Stimulated activated CD8-positive, alpha-beta memory T cell treated with anti-CD3 and anti-CD28 coated beads, Interleukin-12 subunit alpha, Interleukin-12 subunit beta, amount 100 ng/mL, for 1 hour (primary cell): ENCODE data around the gene NDC80.

ENCODE experiments used
- DNase-seq: peaks from one replicate; pipeline ENCODE4 v3.0.0-alpha.2; 2020; ENCODE audit warnings: low read depth

NDC80 gene

GRCh38 chr18:2559249-2559648 is 12.1 kb upstream of the NDC80 start:
- no peak for DNase-seq

- DNase-seq, result no peak
Measured at GRCh38 chr18:2564373-2564772, 7.0 kb upstream of the NDC80 start.

GRCh38 chr18:2568129-2568528 is 3.2 kb upstream of the NDC80 start:
- no peak for DNase-seq

- no peak for DNase-seq
Measured at GRCh38 chr18:2568605-2569004, 2.8 kb upstream of the NDC80 start.

DNA sequence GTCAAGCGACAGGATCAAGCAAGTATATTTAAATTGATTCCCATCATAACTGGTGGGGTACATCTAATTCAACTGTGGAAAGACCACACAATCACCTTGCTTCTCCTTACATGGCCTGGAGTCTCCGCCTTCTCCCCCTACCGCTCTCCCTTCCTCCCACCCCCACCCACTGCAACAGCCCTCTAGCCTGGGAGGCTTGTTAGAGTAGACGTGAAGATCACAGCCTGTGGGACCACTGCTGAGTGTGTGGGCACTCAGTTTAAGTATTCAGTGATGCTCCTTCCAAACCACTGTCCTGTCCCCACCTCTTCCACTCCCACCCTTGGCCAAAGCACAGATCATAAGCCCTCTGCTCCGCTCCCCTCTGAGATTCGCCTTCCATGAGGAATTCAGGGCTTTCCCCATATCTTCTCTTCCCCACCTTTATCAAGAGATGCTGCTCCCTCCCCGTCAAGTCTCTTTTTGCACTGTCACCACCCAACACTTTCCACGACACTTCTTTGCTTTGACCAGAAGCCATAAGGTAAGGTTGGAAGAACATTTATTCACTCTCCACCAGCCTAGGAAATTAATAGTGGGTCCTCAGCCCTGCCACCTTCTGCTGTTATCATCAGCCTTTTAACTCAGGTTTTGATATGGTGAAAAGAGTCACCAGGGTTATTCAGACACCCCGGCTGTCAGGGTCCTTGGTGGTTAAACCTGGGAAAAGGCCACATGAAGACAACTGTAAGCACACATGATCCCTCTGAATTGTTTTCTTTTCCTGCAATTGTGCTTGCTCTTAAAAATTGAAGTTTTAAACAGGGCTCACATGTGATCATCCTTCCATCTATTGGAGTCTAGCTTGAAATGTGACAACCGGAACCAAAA is 1.8 kb upstream of the NDC80 start:
- DNase-seq, result no peak

DNA sequence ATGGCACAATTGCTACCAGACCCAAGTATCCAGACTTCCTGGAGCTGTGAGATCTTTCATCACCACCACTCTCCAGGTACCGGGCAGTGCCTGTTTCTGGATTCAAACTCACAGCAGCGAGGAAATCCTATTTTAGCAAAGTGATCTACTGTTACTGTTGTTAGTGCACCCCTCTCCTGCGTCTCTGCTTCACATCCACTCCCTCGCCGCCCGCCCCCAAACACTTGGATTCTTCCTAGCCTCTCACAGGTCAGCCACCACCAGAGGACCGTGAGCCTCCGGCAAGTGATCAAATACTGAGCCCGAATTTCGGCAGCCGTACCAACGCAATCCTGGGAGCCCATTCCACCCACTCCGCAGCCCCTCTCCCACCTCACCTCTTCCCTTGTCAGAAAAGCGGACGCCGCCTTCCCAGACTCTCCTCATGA is 571 bp upstream of the NDC80 start:
- peak; percentile 37 for DNase-seq

DNA sequence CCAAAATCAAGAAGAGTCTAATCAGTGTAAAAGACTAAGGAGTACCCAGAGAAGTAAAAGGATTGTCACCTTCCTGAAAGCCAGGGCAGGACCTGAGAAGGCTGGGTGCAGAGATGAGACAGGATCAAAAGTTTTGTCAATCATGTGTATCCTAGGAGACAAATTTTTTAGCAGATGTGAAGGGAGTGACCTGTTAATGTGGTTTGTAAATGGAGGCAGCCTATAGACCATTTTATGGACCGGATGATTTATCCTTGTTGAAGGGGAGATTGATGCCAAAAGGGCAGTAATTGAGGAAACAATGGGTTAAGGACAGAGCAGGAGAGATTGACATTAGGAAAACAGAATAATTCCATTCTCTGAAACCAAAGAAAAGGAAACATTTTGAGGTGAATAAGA is 813 bp downstream of the NDC80 start:
- no peak for DNase-seq

DNA sequence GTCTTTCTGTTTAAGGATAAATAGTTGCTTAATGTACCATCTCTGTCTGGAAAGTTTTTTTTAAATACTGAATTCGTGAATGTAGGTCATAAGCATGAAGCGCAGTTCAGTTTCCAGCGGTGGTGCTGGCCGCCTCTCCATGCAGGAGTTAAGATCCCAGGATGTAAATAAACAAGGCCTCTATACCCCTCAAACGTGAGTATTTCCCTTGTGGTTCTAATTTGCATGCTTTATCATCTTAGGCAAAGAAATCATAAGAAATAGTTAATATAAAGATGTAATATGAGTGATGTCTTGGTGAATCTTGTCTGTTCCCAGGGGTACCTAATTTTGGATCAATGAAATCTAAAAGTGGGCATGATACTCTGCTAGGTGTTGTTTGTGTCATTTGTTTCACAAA is 1.5 kb downstream of the NDC80 start:
- DNase-seq, result no peak

DNA sequence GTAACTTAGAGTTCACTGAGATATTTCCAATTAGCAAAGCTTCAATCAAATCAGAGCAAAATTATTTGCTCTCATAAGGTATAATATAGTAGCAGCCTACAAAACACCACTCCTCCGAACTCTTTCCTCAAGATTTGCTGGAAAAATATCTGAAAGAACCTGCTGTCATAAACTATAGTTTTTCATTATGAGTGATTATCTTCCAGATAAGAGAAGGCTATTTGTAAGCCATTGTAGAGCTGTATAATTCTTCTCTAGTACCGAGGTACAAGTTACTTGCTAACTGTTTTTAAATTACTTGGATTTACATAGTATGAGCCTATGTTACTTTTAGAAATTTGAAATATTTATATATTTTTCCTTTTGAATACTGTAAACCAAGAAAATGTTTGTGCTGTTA is 2.1 kb downstream of the NDC80 start:
- DNase-seq, result no peak

GRCh38 chr18:2587788-2588187 is 16.4 kb downstream of the NDC80 start:
- no peak for DNase-seq

DNA sequence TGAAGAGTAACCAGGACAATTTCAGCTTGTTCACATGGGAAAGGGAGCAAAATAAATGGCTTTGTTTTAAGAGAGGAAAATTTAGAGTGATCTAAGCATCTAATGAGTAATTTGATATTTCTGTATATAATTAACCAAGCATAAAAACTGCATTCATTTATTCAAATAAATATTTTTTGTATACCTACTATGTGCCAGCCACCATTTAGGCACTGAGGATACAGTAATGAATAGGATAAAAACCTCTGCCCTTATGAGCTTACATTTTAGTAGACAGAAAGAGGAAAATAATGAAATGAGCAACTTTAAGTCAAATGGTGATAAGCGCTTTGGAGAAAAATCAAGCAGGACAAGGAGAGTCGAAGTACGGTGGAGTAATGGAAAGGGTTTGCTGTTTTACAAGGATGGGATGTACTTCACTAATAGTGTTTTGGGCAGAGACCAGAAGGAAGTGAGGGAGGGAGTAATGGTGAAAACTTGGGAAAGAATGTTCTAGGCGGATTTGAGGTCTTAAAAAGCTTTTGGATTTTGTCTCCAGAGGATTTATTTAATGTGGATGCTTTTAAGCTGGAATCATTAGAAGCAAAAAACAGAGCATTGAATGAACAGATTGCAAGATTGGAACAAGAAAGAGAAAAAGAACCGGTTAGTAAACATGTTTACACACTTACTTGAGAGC is 17.4 kb downstream of the NDC80 start:
- DNase-seq, result no peak

- DNase-seq, result no peak
Measured at GRCh38 chr18:2589345-2590068, 18.1 kb downstream of the NDC80 start.

- DNase-seq, result no peak
Measured at GRCh38 chr18:2590303-2590702, 18.9 kb downstream of the NDC80 start.

DNA sequence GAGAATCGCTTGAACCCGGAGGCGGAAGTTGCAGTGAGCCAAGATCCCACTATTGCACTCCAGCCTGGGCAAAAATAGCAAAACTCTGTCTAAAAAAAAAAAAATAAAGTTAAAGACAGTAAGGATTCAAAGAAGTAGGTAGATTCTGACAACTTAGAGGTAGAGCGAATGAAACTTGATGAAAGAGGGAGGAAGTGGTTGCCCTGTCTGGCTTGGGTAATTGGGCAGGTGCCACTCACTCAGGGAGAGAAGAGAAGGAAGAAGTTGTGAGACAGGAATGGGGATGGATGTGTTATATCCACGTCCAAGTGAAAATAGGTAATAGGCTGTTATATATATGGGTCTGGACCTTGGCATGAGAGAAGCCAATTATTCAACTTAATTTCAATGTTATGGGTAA is 26.3 kb downstream of the NDC80 start:
- DNase-seq, result no peak

- DNase-seq, result no peak
Measured at GRCh38 chr18:2602844-2603243, 31.5 kb downstream of the NDC80 start.

DNA sequence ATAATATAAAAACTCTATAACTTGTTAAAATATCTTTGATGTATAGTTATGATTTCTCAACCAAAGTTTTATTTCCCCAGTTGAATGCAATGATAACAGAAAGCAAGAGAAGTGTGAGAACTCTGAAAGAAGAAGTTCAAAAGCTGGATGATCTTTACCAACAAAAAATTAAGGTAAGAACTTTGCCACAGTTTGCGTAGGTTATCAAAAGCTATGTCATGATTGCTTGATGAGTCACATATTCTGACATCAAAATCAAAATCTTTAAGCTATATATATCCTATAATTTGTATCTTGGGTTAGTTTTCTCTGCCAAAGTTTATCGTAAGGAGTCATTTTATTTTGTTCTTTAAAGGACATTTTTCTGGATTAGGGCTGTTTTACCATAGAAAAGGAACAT is 35.0 kb downstream of the NDC80 start:
- DNase-seq, result no peak

DNA sequence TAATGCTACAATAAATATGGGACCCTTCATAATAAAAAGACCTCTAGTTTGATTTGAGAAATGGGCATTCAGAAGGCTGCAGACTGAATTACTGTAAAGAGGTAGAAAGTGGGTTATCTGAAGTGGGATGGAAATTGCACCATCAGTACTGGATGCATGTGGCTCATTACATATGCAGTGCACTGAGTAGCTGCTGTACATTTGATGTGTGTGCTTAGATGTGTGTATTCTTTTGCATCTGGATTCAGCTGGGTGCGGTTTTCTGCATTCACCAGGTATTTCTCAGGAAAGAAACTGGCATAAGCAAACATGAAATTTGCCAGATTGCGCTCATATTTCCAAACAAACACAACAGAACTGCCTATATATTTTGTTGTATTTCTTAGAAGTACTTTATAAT is 38.2 kb downstream of the NDC80 start:
- no peak for DNase-seq

DNA sequence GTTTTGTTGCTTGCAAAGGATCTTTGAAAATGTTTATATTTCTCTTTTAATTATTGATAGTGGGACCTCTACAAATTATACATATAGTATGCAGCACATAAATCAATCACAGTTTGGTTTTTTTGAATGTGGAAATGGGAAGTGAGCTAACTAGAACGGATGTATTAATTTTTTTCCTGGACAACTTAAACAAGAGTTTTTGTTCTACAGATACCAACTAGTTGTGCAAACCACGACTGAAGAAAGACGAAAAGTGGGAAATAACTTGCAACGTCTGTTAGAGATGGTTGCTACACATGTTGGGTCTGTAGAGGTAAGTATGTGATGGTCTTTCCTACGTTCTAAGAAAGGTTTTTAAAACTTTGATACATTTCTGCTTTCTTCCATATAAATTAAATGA is 39.2 kb downstream of the NDC80 start:
- no peak for DNase-seq

DNA sequence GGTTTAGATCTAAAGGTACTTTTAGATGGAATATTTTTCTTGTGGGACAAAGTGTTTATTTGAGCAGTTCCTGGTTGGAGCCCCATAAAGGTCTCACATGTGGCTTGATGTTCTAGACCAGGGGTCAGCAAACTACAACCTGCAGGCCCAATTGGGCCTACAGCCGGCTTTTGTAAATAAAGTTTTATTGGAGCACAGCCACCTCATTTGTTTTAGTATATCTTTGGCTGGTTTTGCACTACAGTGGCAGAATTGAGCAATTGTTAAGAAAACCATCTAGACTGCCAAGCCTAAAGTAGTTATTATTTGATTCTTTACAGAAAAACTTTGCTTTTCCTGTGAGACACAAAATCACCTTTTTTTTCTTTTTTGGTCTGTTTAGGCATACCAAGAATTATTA is 41.6 kb downstream of the NDC80 start:
- DNase-seq, result no peak

DNA sequence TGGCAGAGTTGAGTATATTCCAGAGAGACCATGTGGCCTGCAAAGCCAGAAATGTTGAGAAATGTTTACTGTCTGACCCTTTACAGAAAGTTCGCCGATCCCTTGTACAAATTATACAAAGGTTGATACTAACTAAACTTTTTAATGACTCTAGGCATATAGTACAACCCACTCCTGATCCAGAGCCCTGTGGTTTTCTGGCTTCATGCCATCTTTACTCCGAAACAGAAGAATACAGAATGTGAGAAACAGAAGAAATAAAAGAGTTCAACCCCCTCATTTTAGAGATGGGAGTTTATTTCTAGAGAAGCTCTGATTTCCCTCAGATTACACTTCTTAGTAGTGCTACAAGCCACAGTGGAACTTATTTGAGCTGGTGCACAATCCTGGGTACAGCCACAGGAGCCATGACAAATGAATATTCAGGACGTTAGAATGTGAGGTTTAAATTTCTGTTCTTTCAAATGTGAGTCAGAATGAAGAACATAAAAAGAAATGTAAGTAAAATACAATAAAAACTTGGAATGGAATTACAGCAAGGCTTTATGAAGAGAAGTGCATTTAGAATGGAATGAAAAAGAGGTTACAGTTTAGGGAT is 46.1 kb downstream of the NDC80 start:
- no peak for DNase-seq

DNA sequence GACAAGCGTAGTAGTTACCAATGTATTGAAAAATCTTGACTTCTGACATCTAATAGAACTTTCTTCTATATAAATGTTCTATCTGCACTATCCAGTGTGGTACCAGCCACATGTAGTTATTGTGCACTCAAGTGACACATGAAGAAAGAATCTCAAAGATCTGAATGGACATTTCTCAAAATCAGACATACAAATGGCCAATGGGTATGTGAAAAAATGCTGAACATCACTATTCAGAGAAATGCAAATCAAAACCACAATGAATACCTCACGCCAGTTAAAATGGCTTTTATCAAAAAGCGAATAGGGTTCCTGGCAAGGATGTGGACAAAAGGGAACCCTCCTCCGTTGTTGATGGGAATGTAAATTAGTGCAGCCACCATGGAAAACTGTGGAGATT is 46.7 kb downstream of the NDC80 start:
- no peak for DNase-seq

- no peak for DNase-seq
Measured at GRCh38 chr18:2625217-2625616, 53.9 kb downstream of the NDC80 start.
